A673 (cell line): ENCODE data around the gene KCTD18. TPM values are rescaled to one million over a fixed set of nuclear protein-coding genes. Genes with fewer than 3 reads are reported as not detected.

ENCODE experiments used
- BruUV-seq: library from RNA; stranded (reverse); fragments of 400-500 nt; replicated peaks from 2 replicates; lab custom pipeline; 2021; lab: Mats Ljungman, UMichigan
- CTCF ChIA-PET: fragments of 300-600 bp; sonication (Branson Sonifier 250); formaldehyde crosslinking; loops from one replicate; lab custom pipeline; 2022; ENCODE audit warnings: antibody characterized with exemption; lab: Charles Lee
- POLR2A ChIA-PET: fragments of 300-600 bp; sonication (Branson Sonifier 250); formaldehyde crosslinking; loops from one replicate; lab custom pipeline; 2022; ENCODE audit warnings: antibody characterized with exemption; ENCODE audit not compliant: low non-redundant PET; lab: Charles Lee
- DNase-seq: peaks from one replicate; pipeline ENCODE4 v3.0.0-alpha.2; 2015; ENCODE audit warnings: low spot score
- H3K27ac ChIP-seq: fragments of 200-600 bp; sonication (generic); 2 replicates; pipeline ENCODE4 v1.5.1; 2016; ENCODE audit warnings: mixed run types, low read depth, mild to moderate bottlenecking, mixed read lengths, antibody characterized with exemption, low read length; ENCODE audit not compliant: poor library complexity, severe bottlenecking
- H3K27me3 ChIP-seq: fragments of 200-600 bp; sonication (generic); replicated peaks from 2 replicates; pipeline ENCODE4 v1.6.1; 2017; ENCODE audit warnings: mixed run types, low read depth, mild to moderate bottlenecking, mixed read lengths, antibody characterized with exemption, low read length; ENCODE audit not compliant: insufficient read depth, poor library complexity
- H3K36me3 ChIP-seq: fragments of 200-600 bp; sonication (generic); 2 replicates; pipeline ENCODE4 v1.6.1; 2016; ENCODE audit warnings: mixed run types, mild to moderate bottlenecking, mixed read lengths, antibody characterized with exemption, low read length; ENCODE audit not compliant: insufficient read depth, poor library complexity, severe bottlenecking
- H3K4me1 ChIP-seq: fragments of 200-600 bp; sonication (generic); 2 replicates; pipeline ENCODE4 v1.6.1; 2017; ENCODE audit warnings: mixed run types, mild to moderate bottlenecking, mixed read lengths, antibody characterized with exemption, low read length; ENCODE audit not compliant: insufficient read depth, poor library complexity, severe bottlenecking
- H3K4me3 ChIP-seq: fragments of 200-600 bp; sonication (generic); 2 replicates; pipeline ENCODE4 v1.5.1; 2016; ENCODE audit warnings: low read depth, mixed run types, mild to moderate bottlenecking, mixed read lengths, low read length; ENCODE audit not compliant: poor library complexity, severe bottlenecking
- H3K9me3 ChIP-seq: fragments of 200-600 bp; sonication (generic); 2 replicates; pipeline ENCODE4 v1.6.1; 2016; ENCODE audit warnings: mixed run types, low read depth, mild to moderate bottlenecking, mixed read lengths, antibody characterized with exemption, low read length; ENCODE audit not compliant: poor library complexity, severe bottlenecking
- EZH2 ChIP-seq: fragments of 200-600 bp; sonication (generic); IDR thresholded peaks from 2 replicates; pipeline ENCODE4 v1.6.1; 2017; ENCODE audit warnings: borderline replicate concordance, low read depth, mild to moderate bottlenecking, mixed read lengths, antibody characterized with exemption, low read length; ENCODE audit not compliant: poor library complexity, severe bottlenecking
- intact Hi-C: fragments of 100-400 bp; cut with micrococcal nuclease; formaldehyde crosslinking; loops from one replicate; pipeline ENCODE4 v1.10.0; 2022; ENCODE audit not compliant: unreplicated experiment
- total RNA-seq: library from RNA; stranded (reverse); gene quantifications from 2 replicates; pipeline ENCODE4 v1.2.3, GENCODE V29; 2021
- TF ChIP-seq, protein P1 (sequence below): fragments of 300-800, 200-600 bp; sonication (generic); conservative IDR thresholded peaks from 2 replicates; pipeline ENCODE4 v1.5.1; 2017; ENCODE audit warnings: low read depth, mild to moderate bottlenecking, antibody characterized with exemption, low read length, moderate library complexity, mixed read lengths

The KCTD18 gene
- total RNA-seq, 1 experiment from 2014 or later: 12.2 TPM

GRCh38 chr2:200451511-200451910, 58.4 kb downstream of the KCTD18 start:
- Histone ChIP-seq H3K4me3 (no peak overlapping the region), H3K27me3 (no peaks in the 10 kb centered on the region), H3K36me3 (no peaks in the 10 kb centered on the region), H3K9me3 (no peaks in the 10 kb centered on the region), H3K27ac (no peak overlapping the region), H3K4me1 (peaks cover 15% of the 10 kb centered on the region)
- BruUV-seq: no TSS peak
- DNase-seq: no peak
- TF ChIP-seq, protein P1, sequence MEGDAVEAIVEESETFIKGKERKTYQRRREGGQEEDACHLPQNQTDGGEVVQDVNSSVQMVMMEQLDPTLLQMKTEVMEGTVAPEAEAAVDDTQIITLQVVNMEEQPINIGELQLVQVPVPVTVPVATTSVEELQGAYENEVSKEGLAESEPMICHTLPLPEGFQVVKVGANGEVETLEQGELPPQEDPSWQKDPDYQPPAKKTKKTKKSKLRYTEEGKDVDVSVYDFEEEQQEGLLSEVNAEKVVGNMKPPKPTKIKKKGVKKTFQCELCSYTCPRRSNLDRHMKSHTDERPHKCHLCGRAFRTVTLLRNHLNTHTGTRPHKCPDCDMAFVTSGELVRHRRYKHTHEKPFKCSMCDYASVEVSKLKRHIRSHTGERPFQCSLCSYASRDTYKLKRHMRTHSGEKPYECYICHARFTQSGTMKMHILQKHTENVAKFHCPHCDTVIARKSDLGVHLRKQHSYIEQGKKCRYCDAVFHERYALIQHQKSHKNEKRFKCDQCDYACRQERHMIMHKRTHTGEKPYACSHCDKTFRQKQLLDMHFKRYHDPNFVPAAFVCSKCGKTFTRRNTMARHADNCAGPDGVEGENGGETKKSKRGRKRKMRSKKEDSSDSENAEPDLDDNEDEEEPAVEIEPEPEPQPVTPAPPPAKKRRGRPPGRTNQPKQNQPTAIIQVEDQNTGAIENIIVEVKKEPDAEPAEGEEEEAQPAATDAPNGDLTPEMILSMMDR: no peak
- TF ChIP-seq EZH2: no peak
- POLR2A ChIA-PET: no interaction called here
- intact Hi-C loops: no loop called here
- CTCF ChIA-PET: no interaction called here

GRCh38 chr2:200450288-200450687, 59.6 kb downstream of the KCTD18 start:
- ChIA-PET CTCF (no interaction called here), POLR2A (no interaction called here)
- Histone ChIP-seq H3K4me1 (peaks cover 3% of the 10 kb centered on the region), H3K36me3 (no peaks in the 10 kb centered on the region), H3K9me3 (no peaks in the 10 kb centered on the region), H3K27ac (no peak overlapping the region), H3K4me3 (no peak overlapping the region), H3K27me3 (no peaks in the 10 kb centered on the region)
- no TSS peak for BruUV-seq
- TF ChIP-seq, protein P1: no peak
- TF ChIP-seq EZH2: no peak
- intact Hi-C loops: no loop called here
- no peak for DNase-seq

GRCh38 chr2:200449149-200449548, 60.7 kb downstream of the KCTD18 start:
- CTCF ChIA-PET: no interaction called here

More at GRCh38 chr2:200449149-200449548, 60.7 kb downstream of the KCTD18 start:
- Histone ChIP-seq H3K4me1 (no peaks in the 10 kb centered on the region), H3K9me3 (no peaks in the 10 kb centered on the region), H3K27ac (no peak overlapping the region), H3K4me3 (no peak overlapping the region), H3K36me3 (no peaks in the 10 kb centered on the region), H3K27me3 (no peaks in the 10 kb centered on the region)
- TF ChIP-seq EZH2: no peak
- TF ChIP-seq, protein P1: no peak
- POLR2A ChIA-PET: no interaction called here
- intact Hi-C loops: no loop called here
- no peak for DNase-seq
- BruUV-seq: no TSS peak
